SK-N-SH (cell line): ENCODE measurements around the gene F2RL3. TPM values are rescaled to one million over a fixed set of nuclear protein-coding genes. Genes with fewer than 3 reads are reported as not detected.
"Not testable (repeated sequence)": the region's sequence is repeated elsewhere in the genome, so short reads cannot be mapped to it uniquely, and the experiment has no call there.

Experiments used
- CTCF ChIA-PET: fragments of 300-600, 350-600 bp; formaldehyde crosslinking; extraction: SDS; loops from one replicate; lab custom pipeline; 2021; lab: Yijun Ruan, JAX
- POLR2A ChIA-PET: fragments of 350-600 bp; sonication (Branson Sonifier 250); formaldehyde crosslinking; extraction: SDS; loops from one replicate; lab custom pipeline; 2020; ENCODE audit warnings: antibody characterized with exemption, inconsistent platforms; lab: Yijun Ruan, JAX
- DNase-seq: peaks from one replicate; pipeline ENCODE4 v3.0.0; 2012
- H2AFZ ChIP-seq: fragments of 200-600 bp; sonication (generic); 2 replicates; pipeline ENCODE4 v1.8.1; 2016; ENCODE audit warnings: antibody characterized with exemption, mild to moderate bottlenecking, low read depth
- H3F3A ChIP-seq: fragments of 200-600 bp; sonication (generic); replicated peaks from 2 replicates; pipeline ENCODE3; 2016; ENCODE audit warnings: antibody characterized with exemption, mild to moderate bottlenecking; ENCODE audit not compliant: insufficient read depth
- H3K27ac ChIP-seq, 2 experiments: fragments of 200-500 bp in 1 of 2; fragments of 200-600 bp in 1 of 2; sonication (Bioruptor generic) in 1 of 2; sonication (generic), shearing (Covaris generic) in 1 of 2; 2 replicates each; pipeline versions ENCODE4 v1.5.1 to v1.6.1; 2014 to 2016; ENCODE audit warnings: low read depth in 2 of 2, inconsistent platforms in 1 of 2, low read length in 1 of 2, mild to moderate bottlenecking in 1 of 2, mixed read lengths in 1 of 2
- H3K27me3 ChIP-seq: fragments of 200-600 bp; sonication (generic), shearing (Covaris generic); 2 replicates; pipeline ENCODE4 v1.6.1; 2016; ENCODE audit warnings: mixed run types; ENCODE audit not compliant: insufficient read depth
- H3K36me3 ChIP-seq, 2 experiments: fragments of 200-500 bp in 1 of 2; fragments of 200-600 bp in 1 of 2; sonication (Bioruptor generic) in 1 of 2; sonication (generic) in 1 of 2; replicated peaks in 1 of 2; 2 replicates each; pipeline versions ENCODE3 to v1.5.1; 2014 to 2016; ENCODE audit warnings: low read length in 1 of 2, mild to moderate bottlenecking in 1 of 2; ENCODE audit not compliant: insufficient read depth in 2 of 2, control insufficient read depth in 1 of 2
- H3K4me1 ChIP-seq, 2 experiments: fragments of 200-500 bp in 1 of 2; fragments of 200-600 bp in 1 of 2; sonication (Bioruptor generic) in 1 of 2; sonication (generic), shearing (Covaris generic) in 1 of 2; 2 replicates each; pipeline versions ENCODE4 v1.5.1 to v1.6.1; 2014 to 2016; ENCODE audit warnings: low read depth in 1 of 2, low read length in 1 of 2, mixed run types in 1 of 2; ENCODE audit not compliant: insufficient read depth in 2 of 2, control insufficient read depth in 1 of 2
- H3K4me2 ChIP-seq: fragments of 200-600 bp; sonication (generic), shearing (Covaris generic); 2 replicates; pipeline ENCODE4 v1.6.1; 2017; ENCODE audit warnings: mixed run types
- H3K4me3 ChIP-seq, 2 experiments: fragments of 200-500 bp in 1 of 2; fragments of 200-600 bp in 1 of 2; sonication (Bioruptor generic) in 1 of 2; sonication (generic), shearing (Covaris generic) in 1 of 2; 2 replicates each; pipeline versions ENCODE4 v1.5.1 to v1.8.1; 2014 to 2016; ENCODE audit warnings: low read depth in 2 of 2, inconsistent platforms in 1 of 2, low read length in 1 of 2, mild to moderate bottlenecking in 1 of 2, mixed read lengths in 1 of 2, moderate library complexity in 1 of 2
- H3K79me2 ChIP-seq: fragments of 200-600 bp; sonication (generic); 2 replicates; pipeline ENCODE4 v1.8.1; 2017; ENCODE audit warnings: mild to moderate bottlenecking; ENCODE audit not compliant: insufficient read depth
- H3K9ac ChIP-seq: fragments of 200-600 bp; sonication (generic); 2 replicates; pipeline ENCODE4 v1.6.1; 2017; ENCODE audit warnings: mixed run types
- H3K9me2 ChIP-seq: fragments of 200-600 bp; sonication (generic); 2 replicates; pipeline ENCODE4 v1.6.1; 2017; ENCODE audit warnings: mixed run types
- H3K9me3 ChIP-seq: fragments of 200-600 bp; sonication (generic); 2 replicates; pipeline ENCODE4 v1.6.1; 2017; ENCODE audit warnings: mixed run types, mild to moderate bottlenecking, moderate library complexity
- H4K20me1 ChIP-seq: fragments of 200-600 bp; sonication (generic); 2 replicates; pipeline ENCODE4 v1.6.1; 2017; ENCODE audit warnings: mild to moderate bottlenecking, mixed run types; ENCODE audit not compliant: insufficient read depth
- CHD2 ChIP-seq: fragments of 150-350 bp; IDR thresholded peaks from 2 replicates; pipeline ENCODE4 v1.6.1; 2018; ENCODE audit warnings: low read length; ENCODE audit not compliant: partially characterized antibody
- CTCF ChIP-seq: fragments of 200-600 bp; sonication (generic); IDR thresholded peaks from 2 replicates; pipeline ENCODE4 v1.6.1; 2017; ENCODE audit warnings: antibody characterized with exemption, mild to moderate bottlenecking, moderate library complexity
- ELF1 ChIP-seq: IDR thresholded peaks from 2 replicates; pipeline ENCODE4 v1.4.0; 2012
- EZH2phosphoT487 ChIP-seq: fragments of 200-600 bp; sonication (generic); IDR thresholded peaks from 2 replicates; pipeline ENCODE4 v1.6.1; 2017; ENCODE audit warnings: low read depth, mixed run types, mild to moderate bottlenecking, antibody characterized with exemption, moderate library complexity, borderline replicate concordance
- GABPA ChIP-seq: IDR thresholded peaks from 2 replicates; pipeline ENCODE4 v1.4.0; 2012; ENCODE audit warnings: low read depth, mild to moderate bottlenecking
- GATA2 ChIP-seq: sonication (generic); formaldehyde crosslinking; IDR thresholded peaks from 2 replicates; pipeline ENCODE4 v1.5.0; 2020; ENCODE audit warnings: mild to moderate bottlenecking, missing genetic modification reagents
- MXI1 ChIP-seq: IDR thresholded peaks from 2 replicates; pipeline ENCODE4 v1.6.1; 2012; ENCODE audit warnings: mild to moderate bottlenecking, low read depth, low read length, improper control_type of control experiment
- PBX3 ChIP-seq: IDR thresholded peaks from 2 replicates; pipeline ENCODE4; 2012
- POLR2AphosphoS5 ChIP-seq: IDR thresholded peaks from 2 replicates; pipeline ENCODE4 v1.6.1; 2012; ENCODE audit warnings: low read depth, low read length
- RCOR1 ChIP-seq: fragments of 150-350 bp; IDR thresholded peaks from 2 replicates; pipeline ENCODE4 v1.6.1; 2017; ENCODE audit warnings: antibody characterized with exemption, low read length
- SIN3A ChIP-seq: IDR thresholded peaks from 2 replicates; pipeline ENCODE4 v1.6.1; 2012; ENCODE audit warnings: low read depth, mild to moderate bottlenecking, low read length, moderate library complexity, borderline replicate concordance
- SMC3 ChIP-seq: IDR thresholded peaks from 2 replicates; pipeline ENCODE4 v1.6.1; 2012; ENCODE audit warnings: low read depth, low read length, improper control_type of control experiment
- TCF12 ChIP-seq: IDR thresholded peaks from 2 replicates; pipeline ENCODE4 v1.4.0; 2012
- USF1 ChIP-seq: IDR thresholded peaks from 2 replicates; pipeline ENCODE4 v1.4.0; 2012; ENCODE audit warnings: low read depth, borderline replicate concordance
- ZBTB33 ChIP-seq: IDR thresholded peaks from 2 replicates; pipeline ENCODE4 v1.4.0; 2012; ENCODE audit warnings: low read depth, borderline replicate concordance
- WGBS: methylation state at CpG from one replicate; pipeline ENCODE4 v1.1.6; 2017; ENCODE audit warnings: low lambda C conversion rate; 5-methylcytosine and 5-hydroxymethylcytosine counted together
- polyA plus RNA-seq, 3 experiments: library from polyadenylated mRNA; depleted of rRNA; stranded (reverse); fragments of >200 nt; gene quantifications; 2 replicates each; pipeline ENCODE4 v1.2.3, GENCODE V29; 2012

The F2RL3 gene
- polyA plus RNA-seq, 1 of the 3 experiments (the other 2 are of a cell fraction), result not detected

- CTCF ChIA-PET, result no interaction called here
- no peak for DNase-seq
Measured at GRCh38 chr19:16936901-16937300, 48.1 kb downstream of the F2RL3 start.

GRCh38 chr19:16937796-16938195 is 49.0 kb downstream of the F2RL3 start:
- H3K4me3 ChIP-seq, H3K27me3 ChIP-seq, H3K9ac ChIP-seq, H3K27ac ChIP-seq, H3K4me2 ChIP-seq, CTCF ChIA-PET, POLR2A ChIA-PET, H3K9me2 ChIP-seq, H3K36me3 ChIP-seq, H3K9me3 ChIP-seq, H3F3A ChIP-seq, H3K4me1 ChIP-seq, H2AFZ ChIP-seq, H3K79me2 ChIP-seq, H4K20me1 ChIP-seq, DNase-seq: not testable (repeated sequence)
- WGBS, result 40% methylated on average over 12 of the region's 12 CpGs

More at GRCh38 chr19:16936901-16937300, 48.1 kb downstream of the F2RL3 start:
- no peaks in the 10 kb centered on the region; the same call in 1 of the 2 replicates for H3K27me3 ChIP-seq
- H3K9me3 ChIP-seq, result no peaks in the 10 kb centered on the region
- no peak overlapping the region for H2AFZ ChIP-seq
- TF ChIP-seq SMC3 (no peak), SIN3A (no peak), USF1 (no peak), RCOR1 (no peak), GATA2 (CRISPR knock-in tag) (no peak), ZBTB33 (no peak), ELF1 (no peak), GABPA (no peak), PBX3 (no peak), EZH2phosphoT487 (no peak), CTCF (no peak), TCF12 (no peak), MXI1 (no peak), CHD2 (no peak), POLR2AphosphoS5 (no peak)
- 3% methylated on average over 2 of the region's 2 CpGs for WGBS
- POLR2A ChIA-PET, result no interaction called here
- no peaks in the 10 kb centered on the region for H3F3A ChIP-seq
- H3K79me2 ChIP-seq, result no peaks in the 10 kb centered on the region
- no peak overlapping the region for H3K9ac ChIP-seq
- no peaks in the 10 kb centered on the region for H3K36me3 ChIP-seq
- no peak overlapping the region for H3K4me3 ChIP-seq
- H3K27ac ChIP-seq, result no peak overlapping the region
- H4K20me1 ChIP-seq, result no peaks in the 10 kb centered on the region
- H3K4me2 ChIP-seq, result no peak overlapping the region
- H3K9me2 ChIP-seq, result no peaks in the 10 kb centered on the region
- no peaks in the 10 kb centered on the region for H3K4me1 ChIP-seq
